GM19099 (cell line): ENCODE results near the gene ZNF654.

ENCODE experiments used
- POLR2A ChIP-seq: IDR thresholded peaks from 3 replicates; pipeline ENCODE4 v1.6.1; 2011; ENCODE audit warnings: low read depth; ENCODE audit not compliant: insufficient read length; ENCODE audit errors: extremely low read depth

The ZNF654 gene

GRCh38 chr3:88149509-88150362, 90.7 kb downstream of the ZNF654 start, which contains the start of gene C3orf38:
TSS of gene C3orf38 (plus strand) at chr3:88149959. CDS start at chr3:88150053, 94 bp downstream.
- TF ChIP-seq POLR2A, result peak; percentile 77

GRCh38 chr3:88150371-88150770, 91.3 kb downstream of the ZNF654 start:
- no peak for TF ChIP-seq POLR2A

GRCh38 chr3:88150806-88151205, 91.8 kb downstream of the ZNF654 start:
- no peak for TF ChIP-seq POLR2A

GRCh38 chr3:88151358-88151757, 92.3 kb downstream of the ZNF654 start:
- no peak for TF ChIP-seq POLR2A

- TF ChIP-seq POLR2A, result no peak
These were observed 93.8 kb downstream of the ZNF654 start for GRCh38 chr3:88152841-88153240.

GRCh38 chr3:88166419-88166971, 107.4 kb downstream of the ZNF654 start:
- TF ChIP-seq POLR2A, result no peak

GRCh38 chr3:88167173-88167572, 108.1 kb downstream of the ZNF654 start:
- TF ChIP-seq POLR2A, result no peak

- TF ChIP-seq POLR2A, result no peak
These were observed 108.6 kb downstream of the ZNF654 start for GRCh38 chr3:88167704-88168103.

- no peak for TF ChIP-seq POLR2A
These were observed 109.1 kb downstream of the ZNF654 start for GRCh38 chr3:88168171-88168570.

GRCh38 chr3:88180398-88180999, 121.4 kb downstream of the ZNF654 start:
- no peak for TF ChIP-seq POLR2A

- TF ChIP-seq POLR2A, result no peak
These were observed 129.4 kb downstream of the ZNF654 start for GRCh38 chr3:88188436-88188835.

GRCh38 chr3:88189361-88189810, 130.3 kb downstream of the ZNF654 start:
- TF ChIP-seq POLR2A, result no peak

GRCh38 chr3:88191872-88192409, 132.9 kb downstream of the ZNF654 start:
- no peak for TF ChIP-seq POLR2A

- TF ChIP-seq POLR2A, result no peak
These were observed 133.6 kb downstream of the ZNF654 start for GRCh38 chr3:88192631-88193030.
